ENCODE data around the gene JPH4. TPM values are rescaled to one million over a fixed set of nuclear protein-coding genes. Genes with fewer than 3 reads are reported as not detected.

The JPH4 gene
- total and polyA plus RNA-seq, 4 donors = 0.23 to 3.1 (median 1.0) TPM

DNA sequence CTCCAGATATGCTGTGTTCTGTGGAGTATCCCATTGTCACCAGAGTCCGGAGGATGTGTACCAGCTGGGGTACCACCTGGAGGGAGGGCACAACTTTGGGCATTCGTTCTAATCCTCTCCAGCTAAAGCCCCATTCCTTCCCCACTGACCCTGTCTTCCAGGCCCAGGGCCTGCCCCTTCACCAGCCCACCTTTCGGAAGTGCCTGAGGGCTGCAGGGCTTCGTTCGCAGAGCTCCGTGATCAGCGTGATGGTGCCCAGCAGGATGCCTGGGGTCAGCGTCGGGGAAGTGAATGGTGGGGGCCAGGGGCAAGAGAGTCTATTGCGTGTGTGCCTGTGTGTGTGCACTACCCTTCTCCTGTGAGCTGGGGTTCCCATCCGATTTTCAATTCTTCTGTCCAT, 13.0 kb downstream of the JPH4 start:
- ATAC-seq (ENCODE audit: insufficient read depth, low FRiP score) (no peak), DNase-seq (no peak)
- Histone ChIP-seq H3K4me3 (no peak overlapping the region), H3K9ac (ENCODE audit: insufficient read depth in 1 of 2, low read length in 2 of 2) (no peak overlapping the region), H3K4me1 (ENCODE audit: control insufficient read depth in 5 of 5, insufficient read depth in 5 of 5, low read length in 5 of 5) (peaks cover 0 to 21% (median 5%) of the 10 kb centered on the region in 5 donors), H3K9me3 (ENCODE audit: control insufficient read depth in 4 of 4, insufficient read depth in 3 of 4, low read length in 3 of 4) (no peaks in the 10 kb centered on the region), H3K27ac (ENCODE audit: low read depth in 1 of 2, low read length in 1 of 2) (no peak overlapping the region), H3K36me3 (ENCODE audit: control insufficient read depth in 4 of 4, insufficient read depth in 4 of 4, low read length in 4 of 4) (peaks cover 0 to 18% (median 11%) of the 10 kb centered on the region in 4 donors), H3K27me3 (ENCODE audit: control insufficient read depth in 3 of 3, insufficient read depth in 3 of 3, low read length in 2 of 3) (no peaks in the 10 kb centered on the region)
- TF ChIP-seq, protein P1, sequence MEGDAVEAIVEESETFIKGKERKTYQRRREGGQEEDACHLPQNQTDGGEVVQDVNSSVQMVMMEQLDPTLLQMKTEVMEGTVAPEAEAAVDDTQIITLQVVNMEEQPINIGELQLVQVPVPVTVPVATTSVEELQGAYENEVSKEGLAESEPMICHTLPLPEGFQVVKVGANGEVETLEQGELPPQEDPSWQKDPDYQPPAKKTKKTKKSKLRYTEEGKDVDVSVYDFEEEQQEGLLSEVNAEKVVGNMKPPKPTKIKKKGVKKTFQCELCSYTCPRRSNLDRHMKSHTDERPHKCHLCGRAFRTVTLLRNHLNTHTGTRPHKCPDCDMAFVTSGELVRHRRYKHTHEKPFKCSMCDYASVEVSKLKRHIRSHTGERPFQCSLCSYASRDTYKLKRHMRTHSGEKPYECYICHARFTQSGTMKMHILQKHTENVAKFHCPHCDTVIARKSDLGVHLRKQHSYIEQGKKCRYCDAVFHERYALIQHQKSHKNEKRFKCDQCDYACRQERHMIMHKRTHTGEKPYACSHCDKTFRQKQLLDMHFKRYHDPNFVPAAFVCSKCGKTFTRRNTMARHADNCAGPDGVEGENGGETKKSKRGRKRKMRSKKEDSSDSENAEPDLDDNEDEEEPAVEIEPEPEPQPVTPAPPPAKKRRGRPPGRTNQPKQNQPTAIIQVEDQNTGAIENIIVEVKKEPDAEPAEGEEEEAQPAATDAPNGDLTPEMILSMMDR (IDR thresholded peaks at IDR 0.05; ENCODE audit: control extremely low read depth, extremely low read depth) = no peak
- 91 to 95% methylated on average over 11 of the region's 11 CpGs for WGBS, 2 donors

DNA sequence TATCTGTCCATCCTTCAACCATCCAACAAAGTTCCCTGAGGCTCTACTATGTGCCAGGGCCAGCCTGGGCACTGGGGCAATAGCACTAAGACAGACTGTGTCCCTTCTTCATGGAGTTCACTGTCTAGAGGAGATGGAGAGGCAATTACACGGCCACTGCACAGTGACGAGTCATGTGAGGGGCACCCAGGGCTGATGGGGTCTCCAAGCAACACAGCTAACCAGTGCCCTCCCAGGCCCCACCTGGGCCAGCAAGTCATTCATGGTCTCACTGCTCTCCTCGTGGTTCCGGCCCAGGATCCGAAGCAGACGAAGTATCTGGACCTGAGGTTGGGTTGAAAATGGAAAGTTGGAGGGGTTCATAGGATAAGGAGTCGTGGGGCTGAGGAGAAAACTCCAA, 13.7 kb downstream of the JPH4 start:
- TF ChIP-seq, protein P1 (IDR thresholded peaks at IDR 0.05; ENCODE audit: control extremely low read depth, extremely low read depth) = no peak
- Histone ChIP-seq H3K36me3 (ENCODE audit: control insufficient read depth in 4 of 4, insufficient read depth in 4 of 4, low read length in 4 of 4) (peaks cover 0 to 21% (median 14%) of the 10 kb centered on the region in 4 donors), H3K9me3 (ENCODE audit: control insufficient read depth in 4 of 4, insufficient read depth in 3 of 4, low read length in 3 of 4) (no peaks in the 10 kb centered on the region), H3K4me1 (ENCODE audit: control insufficient read depth in 5 of 5, insufficient read depth in 5 of 5, low read length in 5 of 5) (peaks cover 0 to 21% (median 5%) of the 10 kb centered on the region in 5 donors), H3K27me3 (ENCODE audit: control insufficient read depth in 3 of 3, insufficient read depth in 3 of 3, low read length in 2 of 3) (no peaks in the 10 kb centered on the region), H3K27ac (ENCODE audit: low read depth in 1 of 2, low read length in 1 of 2) (no peak overlapping the region), H3K4me3 (no peak overlapping the region), H3K9ac (ENCODE audit: insufficient read depth in 1 of 2, low read length in 2 of 2) (no peak overlapping the region)
- 85 to 91% methylated on average over 7 of the region's 7 CpGs for WGBS, 2 donors
- DNase-seq (no peak), ATAC-seq (ENCODE audit: insufficient read depth, low FRiP score) (no peak)

DNA sequence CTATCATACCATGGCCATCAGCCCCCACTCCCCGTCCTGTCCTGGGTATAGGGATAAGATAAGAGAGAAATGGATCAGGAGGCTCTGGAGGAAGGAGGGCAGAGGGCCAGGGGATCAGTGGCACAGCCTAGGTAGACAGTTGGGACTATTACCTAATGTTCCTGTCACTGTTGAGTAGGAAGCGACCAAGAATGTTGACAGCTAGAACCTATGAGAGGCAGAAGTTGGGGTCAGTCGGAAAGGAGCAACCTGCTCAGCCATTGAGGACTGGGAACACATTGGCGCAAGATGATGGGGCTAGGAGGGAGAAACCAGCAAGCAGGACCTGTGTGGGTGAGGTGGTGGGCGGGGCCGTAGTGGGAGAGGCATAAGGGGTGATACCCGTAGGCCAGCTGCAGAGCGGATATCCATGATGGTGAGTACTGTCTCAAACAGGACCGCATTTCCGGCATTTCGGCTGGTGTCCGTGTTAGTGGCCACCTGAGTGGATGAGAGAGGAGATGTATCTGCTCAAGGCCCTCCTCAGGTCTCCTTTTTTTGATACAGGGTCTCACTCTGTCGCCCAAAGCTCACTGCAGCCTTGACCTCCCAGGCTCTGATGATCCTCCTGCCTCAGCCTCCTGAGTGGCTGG, 14.3 kb downstream of the JPH4 start:
- Histone ChIP-seq H3K27me3 (ENCODE audit: control insufficient read depth in 3 of 3, insufficient read depth in 3 of 3, low read length in 2 of 3) (no peaks in the 10 kb centered on the region), H3K27ac (ENCODE audit: low read depth in 1 of 2, low read length in 1 of 2) (no peak overlapping the region), H3K9me3 (ENCODE audit: control insufficient read depth in 4 of 4, insufficient read depth in 3 of 4, low read length in 3 of 4) (no peaks in the 10 kb centered on the region), H3K9ac (ENCODE audit: insufficient read depth in 1 of 2, low read length in 2 of 2) (no peak overlapping the region), H3K36me3 (ENCODE audit: control insufficient read depth in 4 of 4, insufficient read depth in 4 of 4, low read length in 4 of 4) (peaks cover 0 to 26% (median 17%) of the 10 kb centered on the region in 4 donors), H3K4me3 (no peak overlapping the region), H3K4me1 (ENCODE audit: control insufficient read depth in 5 of 5, insufficient read depth in 5 of 5, low read length in 5 of 5) (peaks cover 0 to 21% (median 5%) of the 10 kb centered on the region in 5 donors)
- DNase-seq (no peak), ATAC-seq (ENCODE audit: insufficient read depth, low FRiP score) (no peak)
- WGBS, 2 donors = 87 to 92% methylated on average over 13 of the region's 13 CpGs
- TF ChIP-seq, protein P1 (IDR thresholded peaks at IDR 0.05; ENCODE audit: control extremely low read depth, extremely low read depth) = no peak
